ENCODE data around the gene GRB7.

DNA sequence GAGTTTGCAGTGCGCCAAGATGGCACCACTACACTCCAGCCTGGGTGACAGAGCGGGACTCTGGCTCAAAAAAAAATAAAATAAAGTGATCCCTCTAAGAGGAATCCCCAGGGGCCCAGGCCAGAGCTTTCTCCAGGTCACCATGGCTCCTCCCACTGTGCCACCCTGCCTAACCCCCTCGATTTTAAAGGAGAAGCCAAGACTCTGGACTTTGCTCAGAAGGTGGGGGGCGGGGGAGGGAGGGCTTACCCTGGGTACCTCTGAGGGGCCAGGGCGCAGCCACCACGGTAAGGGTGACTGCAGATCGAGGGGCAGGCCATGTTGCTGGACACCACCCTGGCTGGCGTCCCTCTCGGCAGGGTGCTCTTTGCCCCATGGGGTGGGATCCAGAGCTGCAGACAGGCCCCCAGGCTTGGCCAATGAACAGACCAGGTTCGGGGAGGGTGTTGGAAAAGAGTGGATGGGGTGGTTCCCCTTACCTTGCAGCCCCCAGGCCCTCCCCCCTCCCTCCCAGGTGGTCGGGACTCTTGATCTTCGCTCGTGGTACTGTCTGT is 455 bp upstream of the GRB7 start:
- TF ChIP-seq, protein P1, sequence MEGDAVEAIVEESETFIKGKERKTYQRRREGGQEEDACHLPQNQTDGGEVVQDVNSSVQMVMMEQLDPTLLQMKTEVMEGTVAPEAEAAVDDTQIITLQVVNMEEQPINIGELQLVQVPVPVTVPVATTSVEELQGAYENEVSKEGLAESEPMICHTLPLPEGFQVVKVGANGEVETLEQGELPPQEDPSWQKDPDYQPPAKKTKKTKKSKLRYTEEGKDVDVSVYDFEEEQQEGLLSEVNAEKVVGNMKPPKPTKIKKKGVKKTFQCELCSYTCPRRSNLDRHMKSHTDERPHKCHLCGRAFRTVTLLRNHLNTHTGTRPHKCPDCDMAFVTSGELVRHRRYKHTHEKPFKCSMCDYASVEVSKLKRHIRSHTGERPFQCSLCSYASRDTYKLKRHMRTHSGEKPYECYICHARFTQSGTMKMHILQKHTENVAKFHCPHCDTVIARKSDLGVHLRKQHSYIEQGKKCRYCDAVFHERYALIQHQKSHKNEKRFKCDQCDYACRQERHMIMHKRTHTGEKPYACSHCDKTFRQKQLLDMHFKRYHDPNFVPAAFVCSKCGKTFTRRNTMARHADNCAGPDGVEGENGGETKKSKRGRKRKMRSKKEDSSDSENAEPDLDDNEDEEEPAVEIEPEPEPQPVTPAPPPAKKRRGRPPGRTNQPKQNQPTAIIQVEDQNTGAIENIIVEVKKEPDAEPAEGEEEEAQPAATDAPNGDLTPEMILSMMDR (IDR thresholded peaks at IDR 0.05): no peak
- no peak for TF ChIP-seq POLR2AphosphoS5 (IDR thresholded peaks at IDR 0.05)
